Activated naive CD8-positive, alpha-beta T cell (primary cell): ENCODE results near the gene ZNF32.

Experiments
- H3K27ac Mint-ChIP-seq: one replicate; pipeline ENCODE4 v1.8.0; 2021; ENCODE audit warnings: mixed read lengths
- H3K27me3 Mint-ChIP-seq: one replicate; pipeline ENCODE4 v1.8.0; 2021; ENCODE audit warnings: mixed read lengths
- H3K36me3 Mint-ChIP-seq: one replicate; pipeline ENCODE4 v1.8.0; 2021; ENCODE audit warnings: mixed read lengths
- H3K4me1 Mint-ChIP-seq: one replicate; pipeline ENCODE4 v1.8.0; 2021; ENCODE audit warnings: low read depth, mixed read lengths
- H3K4me3 Mint-ChIP-seq: one replicate; pipeline ENCODE4 v1.8.0; 2021; ENCODE audit warnings: mild to moderate bottlenecking, mixed read lengths
- H3K9me3 Mint-ChIP-seq: one replicate; pipeline ENCODE4 v1.8.0; 2021; ENCODE audit warnings: low read depth, mixed read lengths

ZNF32 gene

GRCh38 chr10:43594944-43595589, 53.6 kb downstream of the ZNF32 start:
- H3K4me3 Mint-ChIP-seq: peak overlapping the region; percentile 82
- H3K27me3 Mint-ChIP-seq: no peaks in the 10 kb centered on the region
- H3K9me3 Mint-ChIP-seq: no peaks in the 10 kb centered on the region
- H3K4me1 Mint-ChIP-seq: peaks cover 32% of the 10 kb centered on the region
- H3K36me3 Mint-ChIP-seq: peaks cover 7% of the 10 kb centered on the region
- H3K27ac Mint-ChIP-seq: peak overlapping the region; percentile 7
